SK-N-SH (cell line): ENCODE data around the gene ZSCAN9. TPM values are rescaled to one million over a fixed set of nuclear protein-coding genes. Genes with fewer than 3 reads are reported as not detected.

ENCODE experiments used
- CTCF ChIA-PET: fragments of 300-600, 350-600 bp; formaldehyde crosslinking; extraction: SDS; loops from one replicate; lab custom pipeline; 2021; lab: Yijun Ruan, JAX
- POLR2A ChIA-PET: fragments of 350-600 bp; sonication (Branson Sonifier 250); formaldehyde crosslinking; extraction: SDS; loops from one replicate; lab custom pipeline; 2020; ENCODE audit warnings: antibody characterized with exemption, inconsistent platforms; lab: Yijun Ruan, JAX
- DNase-seq: peaks from one replicate; pipeline ENCODE4 v3.0.0; 2012
- H2AFZ ChIP-seq: fragments of 200-600 bp; sonication (generic); 2 replicates; pipeline ENCODE4 v1.8.1; 2016; ENCODE audit warnings: antibody characterized with exemption, mild to moderate bottlenecking, low read depth
- H3F3A ChIP-seq: fragments of 200-600 bp; sonication (generic); replicated peaks from 2 replicates; pipeline ENCODE3; 2016; ENCODE audit warnings: antibody characterized with exemption, mild to moderate bottlenecking; ENCODE audit not compliant: insufficient read depth
- H3K27ac ChIP-seq, 2 experiments: fragments of 200-500 bp in 1 of 2; fragments of 200-600 bp in 1 of 2; sonication (Bioruptor generic) in 1 of 2; sonication (generic), shearing (Covaris generic) in 1 of 2; 2 replicates each; pipeline versions ENCODE4 v1.5.1 to v1.6.1; 2014 to 2016; ENCODE audit warnings: low read depth in 2 of 2, inconsistent platforms in 1 of 2, low read length in 1 of 2, mild to moderate bottlenecking in 1 of 2, mixed read lengths in 1 of 2
- H3K27me3 ChIP-seq: fragments of 200-600 bp; sonication (generic), shearing (Covaris generic); 2 replicates; pipeline ENCODE4 v1.6.1; 2016; ENCODE audit warnings: mixed run types; ENCODE audit not compliant: insufficient read depth
- H3K36me3 ChIP-seq, 2 experiments: fragments of 200-500 bp in 1 of 2; fragments of 200-600 bp in 1 of 2; sonication (Bioruptor generic) in 1 of 2; sonication (generic) in 1 of 2; replicated peaks in 1 of 2; 2 replicates each; pipeline versions ENCODE3 to v1.5.1; 2014 to 2016; ENCODE audit warnings: low read length in 1 of 2, mild to moderate bottlenecking in 1 of 2; ENCODE audit not compliant: insufficient read depth in 2 of 2, control insufficient read depth in 1 of 2
- H3K4me1 ChIP-seq, 2 experiments: fragments of 200-500 bp in 1 of 2; fragments of 200-600 bp in 1 of 2; sonication (Bioruptor generic) in 1 of 2; sonication (generic), shearing (Covaris generic) in 1 of 2; 2 replicates each; pipeline versions ENCODE4 v1.5.1 to v1.6.1; 2014 to 2016; ENCODE audit warnings: low read depth in 1 of 2, low read length in 1 of 2, mixed run types in 1 of 2; ENCODE audit not compliant: insufficient read depth in 2 of 2, control insufficient read depth in 1 of 2
- H3K4me2 ChIP-seq: fragments of 200-600 bp; sonication (generic), shearing (Covaris generic); 2 replicates; pipeline ENCODE4 v1.6.1; 2017; ENCODE audit warnings: mixed run types
- H3K4me3 ChIP-seq, 2 experiments: fragments of 200-500 bp in 1 of 2; fragments of 200-600 bp in 1 of 2; sonication (Bioruptor generic) in 1 of 2; sonication (generic), shearing (Covaris generic) in 1 of 2; 2 replicates each; pipeline versions ENCODE4 v1.5.1 to v1.8.1; 2014 to 2016; ENCODE audit warnings: low read depth in 2 of 2, inconsistent platforms in 1 of 2, low read length in 1 of 2, mild to moderate bottlenecking in 1 of 2, mixed read lengths in 1 of 2, moderate library complexity in 1 of 2
- H3K79me2 ChIP-seq: fragments of 200-600 bp; sonication (generic); 2 replicates; pipeline ENCODE4 v1.8.1; 2017; ENCODE audit warnings: mild to moderate bottlenecking; ENCODE audit not compliant: insufficient read depth
- H3K9ac ChIP-seq: fragments of 200-600 bp; sonication (generic); 2 replicates; pipeline ENCODE4 v1.6.1; 2017; ENCODE audit warnings: mixed run types
- H3K9me2 ChIP-seq: fragments of 200-600 bp; sonication (generic); 2 replicates; pipeline ENCODE4 v1.6.1; 2017; ENCODE audit warnings: mixed run types
- H3K9me3 ChIP-seq: fragments of 200-600 bp; sonication (generic); 2 replicates; pipeline ENCODE4 v1.6.1; 2017; ENCODE audit warnings: mixed run types, mild to moderate bottlenecking, moderate library complexity
- H4K20me1 ChIP-seq: fragments of 200-600 bp; sonication (generic); 2 replicates; pipeline ENCODE4 v1.6.1; 2017; ENCODE audit warnings: mild to moderate bottlenecking, mixed run types; ENCODE audit not compliant: insufficient read depth
- EP300 ChIP-seq, 2 experiments: IDR thresholded peaks; 2 replicates each; pipeline versions ENCODE4 v1.4.0 to v1.6.1; 2012; ENCODE audit warnings: borderline replicate concordance in 1 of 2, low read depth in 1 of 2, low read length in 1 of 2
- EZH2phosphoT487 ChIP-seq: fragments of 200-600 bp; sonication (generic); IDR thresholded peaks from 2 replicates; pipeline ENCODE4 v1.6.1; 2017; ENCODE audit warnings: low read depth, mixed run types, mild to moderate bottlenecking, antibody characterized with exemption, moderate library complexity, borderline replicate concordance
- FOXJ3 ChIP-seq: sonication (generic); formaldehyde crosslinking; IDR thresholded peaks from 2 replicates; pipeline ENCODE4 v1.5.1; 2020; ENCODE audit warnings: mild to moderate bottlenecking, missing genetic modification reagents
- FOXM1 ChIP-seq: IDR thresholded peaks from 2 replicates; pipeline ENCODE4 v1.4.0; 2012; ENCODE audit warnings: low read depth, mild to moderate bottlenecking
- GABPA ChIP-seq: IDR thresholded peaks from 2 replicates; pipeline ENCODE4 v1.4.0; 2012; ENCODE audit warnings: low read depth, mild to moderate bottlenecking
- GATA2 ChIP-seq: sonication (generic); formaldehyde crosslinking; IDR thresholded peaks from 2 replicates; pipeline ENCODE4 v1.5.0; 2020; ENCODE audit warnings: mild to moderate bottlenecking, missing genetic modification reagents
- POLR2AphosphoS5 ChIP-seq: IDR thresholded peaks from 2 replicates; pipeline ENCODE4 v1.6.1; 2012; ENCODE audit warnings: low read depth, low read length
- RAD21 ChIP-seq: IDR thresholded peaks from 2 replicates; pipeline ENCODE4 v1.6.1; 2012; ENCODE audit warnings: mild to moderate bottlenecking, low read length
- RFX5 ChIP-seq: IDR thresholded peaks from 2 replicates; pipeline ENCODE4 v1.6.1; 2012; ENCODE audit warnings: mild to moderate bottlenecking, improper control_type of control experiment, low read length
- TCF12 ChIP-seq: IDR thresholded peaks from 2 replicates; pipeline ENCODE4 v1.4.0; 2012
- YY1 ChIP-seq: IDR thresholded peaks from 2 replicates; pipeline ENCODE4 v1.4.0; 2012; ENCODE audit warnings: low read depth, mild to moderate bottlenecking
- WGBS: methylation state at CpG from one replicate; pipeline ENCODE4 v1.1.6; 2017; ENCODE audit warnings: low lambda C conversion rate; 5-methylcytosine and 5-hydroxymethylcytosine counted together
- polyA plus RNA-seq, 3 experiments: library from polyadenylated mRNA; depleted of rRNA; stranded (reverse); fragments of >200 nt; gene quantifications; 2 replicates each; pipeline ENCODE4 v1.2.3, GENCODE V29; 2012
- TF ChIP-seq, protein P1 (sequence below): fragments of 200-600 bp; sonication (generic); IDR thresholded peaks from 2 replicates; pipeline ENCODE4 v1.6.1; 2017; ENCODE audit warnings: antibody characterized with exemption, mild to moderate bottlenecking, moderate library complexity
- TF ChIP-seq, protein P2 (sequence below): IDR thresholded peaks from 2 replicates; pipeline ENCODE4 v1.6.1; 2012; ENCODE audit warnings: mild to moderate bottlenecking, low read depth, low read length, moderate library complexity
- TF ChIP-seq, protein P3 (sequence below): fragments of 150-350 bp; IDR thresholded peaks from 2 replicates; pipeline ENCODE4 v1.6.1; 2016; ENCODE audit warnings: mild to moderate bottlenecking, low read depth, low read length
- TF ChIP-seq, protein P4 (sequence below): IDR thresholded peaks from 2 replicates; pipeline ENCODE4 v1.4.0; 2012; ENCODE audit warnings: low read depth, borderline replicate concordance
- TF ChIP-seq, protein P5 (sequence below): IDR thresholded peaks from 2 replicates; pipeline ENCODE4 v1.4.0; 2012; ENCODE audit warnings: low read depth, borderline replicate concordance

The ZSCAN9 gene
- polyA plus RNA-seq, 1 of the 3 experiments (the other 2 are of a cell fraction) = 13.7 TPM

DNA sequence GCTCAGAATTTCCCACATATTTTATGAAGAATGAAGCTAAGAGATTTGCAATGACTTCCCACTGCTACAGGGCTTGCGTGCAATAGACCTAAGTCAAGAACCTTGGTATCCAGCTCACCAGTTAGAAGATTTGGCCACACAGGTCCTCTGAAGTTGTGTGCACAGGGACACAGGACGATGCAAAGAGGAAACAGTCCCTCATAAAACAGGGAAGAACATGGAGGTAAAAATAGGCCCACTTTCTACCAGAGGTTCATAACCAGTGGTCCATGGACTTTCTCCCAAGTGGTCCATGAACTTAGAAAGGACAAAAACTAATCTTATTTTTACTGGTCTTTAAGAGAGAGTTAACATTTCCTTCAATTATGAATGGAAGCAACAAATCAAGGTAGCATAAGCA, 25.7 kb downstream of the ZSCAN9 start (continued):
- TF ChIP-seq, protein P1, sequence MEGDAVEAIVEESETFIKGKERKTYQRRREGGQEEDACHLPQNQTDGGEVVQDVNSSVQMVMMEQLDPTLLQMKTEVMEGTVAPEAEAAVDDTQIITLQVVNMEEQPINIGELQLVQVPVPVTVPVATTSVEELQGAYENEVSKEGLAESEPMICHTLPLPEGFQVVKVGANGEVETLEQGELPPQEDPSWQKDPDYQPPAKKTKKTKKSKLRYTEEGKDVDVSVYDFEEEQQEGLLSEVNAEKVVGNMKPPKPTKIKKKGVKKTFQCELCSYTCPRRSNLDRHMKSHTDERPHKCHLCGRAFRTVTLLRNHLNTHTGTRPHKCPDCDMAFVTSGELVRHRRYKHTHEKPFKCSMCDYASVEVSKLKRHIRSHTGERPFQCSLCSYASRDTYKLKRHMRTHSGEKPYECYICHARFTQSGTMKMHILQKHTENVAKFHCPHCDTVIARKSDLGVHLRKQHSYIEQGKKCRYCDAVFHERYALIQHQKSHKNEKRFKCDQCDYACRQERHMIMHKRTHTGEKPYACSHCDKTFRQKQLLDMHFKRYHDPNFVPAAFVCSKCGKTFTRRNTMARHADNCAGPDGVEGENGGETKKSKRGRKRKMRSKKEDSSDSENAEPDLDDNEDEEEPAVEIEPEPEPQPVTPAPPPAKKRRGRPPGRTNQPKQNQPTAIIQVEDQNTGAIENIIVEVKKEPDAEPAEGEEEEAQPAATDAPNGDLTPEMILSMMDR = no peak
- TF ChIP-seq GATA2 (CRISPR knock-in tag) (no peak), RAD21 (no peak)
- TF ChIP-seq, protein P2, sequence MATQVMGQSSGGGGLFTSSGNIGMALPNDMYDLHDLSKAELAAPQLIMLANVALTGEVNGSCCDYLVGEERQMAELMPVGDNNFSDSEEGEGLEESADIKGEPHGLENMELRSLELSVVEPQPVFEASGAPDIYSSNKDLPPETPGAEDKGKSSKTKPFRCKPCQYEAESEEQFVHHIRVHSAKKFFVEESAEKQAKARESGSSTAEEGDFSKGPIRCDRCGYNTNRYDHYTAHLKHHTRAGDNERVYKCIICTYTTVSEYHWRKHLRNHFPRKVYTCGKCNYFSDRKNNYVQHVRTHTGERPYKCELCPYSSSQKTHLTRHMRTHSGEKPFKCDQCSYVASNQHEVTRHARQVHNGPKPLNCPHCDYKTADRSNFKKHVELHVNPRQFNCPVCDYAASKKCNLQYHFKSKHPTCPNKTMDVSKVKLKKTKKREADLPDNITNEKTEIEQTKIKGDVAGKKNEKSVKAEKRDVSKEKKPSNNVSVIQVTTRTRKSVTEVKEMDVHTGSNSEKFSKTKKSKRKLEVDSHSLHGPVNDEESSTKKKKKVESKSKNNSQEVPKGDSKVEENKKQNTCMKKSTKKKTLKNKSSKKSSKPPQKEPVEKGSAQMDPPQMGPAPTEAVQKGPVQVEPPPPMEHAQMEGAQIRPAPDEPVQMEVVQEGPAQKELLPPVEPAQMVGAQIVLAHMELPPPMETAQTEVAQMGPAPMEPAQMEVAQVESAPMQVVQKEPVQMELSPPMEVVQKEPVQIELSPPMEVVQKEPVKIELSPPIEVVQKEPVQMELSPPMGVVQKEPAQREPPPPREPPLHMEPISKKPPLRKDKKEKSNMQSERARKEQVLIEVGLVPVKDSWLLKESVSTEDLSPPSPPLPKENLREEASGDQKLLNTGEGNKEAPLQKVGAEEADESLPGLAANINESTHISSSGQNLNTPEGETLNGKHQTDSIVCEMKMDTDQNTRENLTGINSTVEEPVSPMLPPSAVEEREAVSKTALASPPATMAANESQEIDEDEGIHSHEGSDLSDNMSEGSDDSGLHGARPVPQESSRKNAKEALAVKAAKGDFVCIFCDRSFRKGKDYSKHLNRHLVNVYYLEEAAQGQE = no peak

DNA sequence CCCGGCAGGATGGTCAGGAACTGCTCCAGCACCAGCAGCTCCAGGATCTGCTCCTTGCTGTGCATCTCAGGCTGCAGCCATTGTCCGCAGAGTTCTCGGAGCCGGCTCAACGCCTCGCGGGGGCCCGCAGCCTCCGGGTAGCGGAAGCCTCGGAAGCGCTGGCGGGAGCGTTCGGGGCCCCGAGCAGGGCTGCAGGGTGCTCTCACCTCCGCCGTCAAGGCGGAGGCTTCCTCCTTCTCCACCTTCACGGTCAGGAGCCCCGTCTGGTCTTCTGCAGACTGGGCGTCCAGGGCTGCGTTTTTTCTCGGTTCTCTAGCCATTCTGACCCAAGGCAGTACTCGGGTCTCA, 26.6 kb downstream of the ZSCAN9 start:
- H3K27me3 ChIP-seq = no peaks in the 10 kb centered on the region
- H2AFZ ChIP-seq = peak overlapping the region; percentile 92
- H3K9me3 ChIP-seq = no peaks in the 10 kb centered on the region
- POLR2A ChIA-PET = interaction anchor here (0.6 to 3.2 kb wide), 6 partner anchors 15 to 115 kb away, joined by 3 to 29 read pairs (median 7); partner anchors contain the start of genes ZKSCAN8, ZSCAN26 and ZSCAN9
- H3K9me2 ChIP-seq = no peaks in the 10 kb centered on the region
- no peak for DNase-seq
- no peaks in the 10 kb centered on the region for H3F3A ChIP-seq
- peaks cover 14 to 27% of the 10 kb centered on the region in 2 experiments for H3K36me3 ChIP-seq
- WGBS = 0% methylated on average over 1 of the region's 25 CpGs
- H3K4me3 ChIP-seq = peak overlapping the region; percentile 93 to 97
- H3K4me1 ChIP-seq = peaks cover 5 to 12% of the 10 kb centered on the region in 2 experiments; a peak in 3 of 4 replicates
- H3K27ac ChIP-seq = peak overlapping the region; percentile 41 to 81; a peak in 3 of 4 replicates
- peaks cover 19% of the 10 kb centered on the region for H3K79me2 ChIP-seq
- peak overlapping the region; percentile 77 for H3K9ac ChIP-seq
- peak overlapping the region; percentile 79 for H3K4me2 ChIP-seq
- CTCF ChIA-PET = interaction anchor here (0.9 to 1.5 kb wide), 5 partner anchors 15 to 115 kb away, joined by 3 to 6 read pairs (median 4); partner anchors contain the start of gene ZSCAN26
- H4K20me1 ChIP-seq = no peaks in the 10 kb centered on the region
- TF ChIP-seq RAD21 = no peak
- TF ChIP-seq GABPA = no peak
- no peak for TF ChIP-seq EZH2phosphoT487
- no peak for TF ChIP-seq YY1
- TF ChIP-seq POLR2AphosphoS5 = no peak
- TF ChIP-seq FOXJ3 = no peak
- TF ChIP-seq, protein P3, sequence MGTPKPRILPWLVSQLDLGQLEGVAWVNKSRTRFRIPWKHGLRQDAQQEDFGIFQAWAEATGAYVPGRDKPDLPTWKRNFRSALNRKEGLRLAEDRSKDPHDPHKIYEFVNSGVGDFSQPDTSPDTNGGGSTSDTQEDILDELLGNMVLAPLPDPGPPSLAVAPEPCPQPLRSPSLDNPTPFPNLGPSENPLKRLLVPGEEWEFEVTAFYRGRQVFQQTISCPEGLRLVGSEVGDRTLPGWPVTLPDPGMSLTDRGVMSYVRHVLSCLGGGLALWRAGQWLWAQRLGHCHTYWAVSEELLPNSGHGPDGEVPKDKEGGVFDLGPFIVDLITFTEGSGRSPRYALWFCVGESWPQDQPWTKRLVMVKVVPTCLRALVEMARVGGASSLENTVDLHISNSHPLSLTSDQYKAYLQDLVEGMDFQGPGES = no peak
- no peak for TF ChIP-seq EP300 (IDR thresholded peaks at IDR 0.05; ENCODE audit: borderline replicate concordance in 1 of 2, low read depth in 1 of 2, low read length in 1 of 2)
- TF ChIP-seq, protein P4, sequence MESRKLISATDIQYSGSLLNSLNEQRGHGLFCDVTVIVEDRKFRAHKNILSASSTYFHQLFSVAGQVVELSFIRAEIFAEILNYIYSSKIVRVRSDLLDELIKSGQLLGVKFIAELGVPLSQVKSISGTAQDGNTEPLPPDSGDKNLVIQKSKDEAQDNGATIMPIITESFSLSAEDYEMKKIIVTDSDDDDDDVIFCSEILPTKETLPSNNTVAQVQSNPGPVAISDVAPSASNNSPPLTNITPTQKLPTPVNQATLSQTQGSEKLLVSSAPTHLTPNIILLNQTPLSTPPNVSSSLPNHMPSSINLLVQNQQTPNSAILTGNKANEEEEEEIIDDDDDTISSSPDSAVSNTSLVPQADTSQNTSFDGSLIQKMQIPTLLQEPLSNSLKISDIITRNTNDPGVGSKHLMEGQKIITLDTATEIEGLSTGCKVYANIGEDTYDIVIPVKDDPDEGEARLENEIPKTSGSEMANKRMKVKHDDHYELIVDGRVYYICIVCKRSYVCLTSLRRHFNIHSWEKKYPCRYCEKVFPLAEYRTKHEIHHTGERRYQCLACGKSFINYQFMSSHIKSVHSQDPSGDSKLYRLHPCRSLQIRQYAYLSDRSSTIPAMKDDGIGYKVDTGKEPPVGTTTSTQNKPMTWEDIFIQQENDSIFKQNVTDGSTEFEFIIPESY = no peak
- no peak for TF ChIP-seq RFX5
- TF ChIP-seq, protein P2 = no peak
- no peak for TF ChIP-seq TCF12
- TF ChIP-seq, protein P5, sequence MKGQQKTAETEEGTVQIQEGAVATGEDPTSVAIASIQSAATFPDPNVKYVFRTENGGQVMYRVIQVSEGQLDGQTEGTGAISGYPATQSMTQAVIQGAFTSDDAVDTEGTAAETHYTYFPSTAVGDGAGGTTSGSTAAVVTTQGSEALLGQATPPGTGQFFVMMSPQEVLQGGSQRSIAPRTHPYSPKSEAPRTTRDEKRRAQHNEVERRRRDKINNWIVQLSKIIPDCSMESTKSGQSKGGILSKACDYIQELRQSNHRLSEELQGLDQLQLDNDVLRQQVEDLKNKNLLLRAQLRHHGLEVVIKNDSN = no peak
- no peak for TF ChIP-seq FOXM1
